Right lung (tissue), 5 donors: ENCODE data around the gene TMEM259. TPM values are rescaled to one million over a fixed set of nuclear protein-coding genes. Genes with fewer than 3 reads are reported as not detected.

ENCODE experiments used
- DNase-seq, 2 donors: peaks; one replicate each; pipeline ENCODE4 v3.0.0-alpha.2; 2013
- polyA plus RNA-seq, 5 donors: library from polyadenylated mRNA; unstranded; fragments of 120-200 nt; gene quantifications; one replicate each; pipeline versions ENCODE4 v1.2.1 to v1.2.3, GENCODE V29; 2013; ENCODE audit warnings: inconsistent platforms in 1 of 5, low replicate concordance in 1 of 5; ENCODE audit not compliant: insufficient read length in 5 of 5, insufficient read depth in 1 of 5

Gene TMEM259
- polyA plus RNA-seq, 5 donors, result 70.9 to 132 (median 98.4) TPM

DNA sequence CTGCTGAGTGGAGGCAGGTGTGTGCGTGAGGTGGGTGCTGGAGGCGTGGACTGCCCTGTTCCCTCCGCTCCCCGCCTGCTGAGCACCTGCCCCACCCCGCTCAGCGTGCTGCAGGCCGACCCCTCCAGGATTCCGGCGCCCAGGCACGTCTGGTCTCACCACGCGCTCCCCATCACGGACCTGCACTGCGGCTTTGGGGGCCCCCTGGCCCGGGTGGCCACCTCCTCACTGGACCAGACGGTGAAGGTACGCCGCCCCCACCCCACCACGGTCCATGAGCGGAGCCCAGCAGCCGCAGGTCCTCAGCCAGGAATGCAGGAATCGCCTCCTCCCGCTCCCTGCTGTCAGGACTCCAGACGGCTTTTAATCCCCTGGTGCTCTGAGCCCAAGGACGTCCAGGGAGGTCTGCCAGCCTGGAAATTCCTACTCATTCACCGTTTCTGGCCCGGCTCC is 30.8 kb downstream of the TMEM259 start:
- DNase-seq, result no peak

GRCh38 chr19:989381-990081 is 31.4 kb downstream of the TMEM259 start:
- no peak for DNase-seq

DNA sequence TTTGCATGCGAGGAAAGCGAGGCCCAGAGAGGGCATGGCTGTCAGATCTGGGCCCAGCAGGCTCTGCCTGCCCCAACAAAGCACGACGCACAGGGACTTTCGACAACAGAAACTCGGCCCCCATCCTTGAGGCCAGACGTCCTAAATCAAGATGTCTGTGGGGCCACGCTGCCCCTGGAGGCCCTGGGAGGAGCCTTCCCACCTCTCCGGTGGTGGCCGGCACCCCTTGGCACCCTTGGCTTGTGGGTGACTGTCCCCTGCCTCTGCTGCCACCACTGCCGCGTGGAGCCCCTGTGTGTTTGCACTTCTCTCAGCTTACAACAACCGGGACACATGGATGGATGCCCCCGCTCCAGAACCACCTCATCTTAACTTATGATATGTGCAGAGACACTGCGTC is 32.4 kb downstream of the TMEM259 start:
- no peak for DNase-seq

DNA sequence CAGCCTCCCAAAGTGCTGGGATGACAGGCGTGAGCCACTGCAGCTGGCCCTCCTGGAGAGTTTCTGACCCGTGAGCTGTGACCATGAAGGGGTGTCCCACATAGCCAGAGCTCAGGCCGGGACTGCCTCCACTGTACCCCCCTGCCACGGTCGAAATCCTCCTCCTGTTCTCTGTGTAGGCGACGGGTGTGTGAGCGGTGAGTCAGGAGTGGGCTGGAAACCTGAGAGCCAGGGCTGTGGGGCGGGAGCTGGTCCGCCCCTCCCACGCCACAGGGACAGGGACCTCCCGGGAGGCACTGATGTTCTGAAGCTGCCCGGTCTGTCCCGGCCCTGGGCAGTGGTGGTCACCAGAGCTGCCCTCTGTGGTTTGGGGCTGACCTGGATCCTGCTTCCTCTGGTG is 32.8 kb downstream of the TMEM259 start:
- no peak for DNase-seq

DNA sequence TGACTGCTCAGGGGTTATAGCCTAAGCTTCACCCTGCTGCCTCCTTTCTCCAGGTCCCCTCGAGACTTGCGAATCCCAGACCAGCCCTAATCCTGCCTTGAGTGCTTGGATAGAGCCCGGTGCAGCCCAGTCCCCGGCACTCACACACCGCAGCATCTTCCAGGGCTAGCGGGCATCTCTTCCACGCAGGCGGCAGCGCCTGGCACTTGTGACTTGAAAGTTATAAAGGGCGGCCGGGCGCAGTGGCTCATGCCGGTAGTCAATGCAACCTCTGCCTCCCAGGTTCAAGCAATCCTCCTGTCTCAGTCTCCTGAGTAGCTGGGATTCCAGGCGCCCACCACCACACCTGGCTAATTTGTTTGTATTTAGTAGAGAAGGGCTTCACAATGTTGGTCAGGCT is 34.8 kb downstream of the TMEM259 start:
- DNase-seq, result no peak

DNA sequence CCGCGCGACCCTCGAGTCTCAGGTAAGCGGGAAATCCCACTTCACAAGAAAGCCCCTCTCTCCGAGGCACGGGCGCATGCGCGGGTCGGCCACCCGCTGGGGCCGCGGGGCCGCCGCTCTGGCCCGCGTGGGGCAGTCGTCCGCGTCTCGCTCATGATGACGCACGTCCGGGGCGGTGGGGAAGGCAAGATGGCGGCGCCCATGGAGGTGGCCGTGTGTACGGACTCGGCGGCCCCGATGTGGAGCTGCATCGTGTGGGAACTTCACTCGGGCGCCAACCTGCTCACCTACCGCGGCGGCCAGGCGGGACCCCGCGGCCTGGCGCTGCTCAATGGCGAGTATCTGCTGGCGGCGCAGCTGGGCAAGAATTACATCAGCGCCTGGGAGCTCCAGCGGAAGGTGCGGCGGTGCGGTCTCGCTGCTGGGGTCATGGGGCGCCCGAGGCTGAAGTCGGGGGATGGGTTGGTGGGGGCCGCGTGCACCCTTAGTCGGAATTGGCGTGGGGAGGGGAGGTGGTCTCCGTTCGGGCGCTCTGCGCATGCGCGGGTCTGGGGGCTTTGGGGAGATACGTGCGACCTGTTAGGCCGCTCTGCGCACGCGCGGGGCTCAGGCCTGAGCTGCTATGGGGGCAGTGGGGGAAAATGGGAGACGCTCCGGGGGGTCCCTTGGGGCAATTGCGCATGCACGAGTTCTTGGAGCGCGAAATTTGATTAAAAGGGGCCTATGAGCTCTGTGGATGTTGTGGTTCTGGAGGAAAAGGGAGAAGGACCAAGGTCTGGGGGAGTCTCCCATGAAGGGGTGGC is 36.6 kb downstream of the TMEM259 start, which contains the start of gene WDR18:
TSS of gene WDR18 (plus strand) at position 181 of the 803 bp plus-strand sequence. CDS start at position 190, 9 bp downstream.
- peak; percentile 87 to 88 for DNase-seq

DNA sequence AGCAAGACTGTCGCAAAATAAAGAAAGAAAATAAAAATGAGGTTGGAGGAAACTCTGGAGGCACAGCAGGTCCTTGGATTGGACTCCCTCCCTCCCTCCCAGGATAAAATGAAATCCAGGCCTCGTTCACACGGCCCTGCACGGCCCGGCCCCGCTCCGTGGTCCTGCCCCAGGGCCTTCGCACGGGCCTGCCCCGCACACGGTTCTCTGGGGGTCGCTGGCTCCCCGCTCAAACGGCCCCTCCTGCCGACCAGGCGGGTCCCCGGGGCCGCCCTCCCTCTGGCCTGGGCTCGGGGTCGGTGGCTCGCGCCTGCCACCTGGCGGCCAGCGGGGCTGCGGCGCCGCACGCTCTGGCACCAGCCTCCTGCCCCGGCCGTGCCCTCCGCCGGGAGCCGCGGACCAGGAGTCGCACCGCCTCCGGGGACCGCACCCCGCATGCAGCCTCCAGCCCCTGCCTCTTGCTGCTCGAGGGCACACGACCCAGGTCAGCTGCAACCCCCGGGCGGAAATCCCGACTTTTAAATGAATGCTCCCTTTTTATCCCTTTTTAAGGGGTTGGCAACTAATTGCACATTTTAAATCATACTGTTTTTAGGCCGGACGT is 38.3 kb downstream of the TMEM259 start:
- DNase-seq, result peak; percentile 67 to 71

GRCh38 chr19:980133-980998 is 40.6 kb downstream of the TMEM259 start:
- DNase-seq, result no peak

DNA sequence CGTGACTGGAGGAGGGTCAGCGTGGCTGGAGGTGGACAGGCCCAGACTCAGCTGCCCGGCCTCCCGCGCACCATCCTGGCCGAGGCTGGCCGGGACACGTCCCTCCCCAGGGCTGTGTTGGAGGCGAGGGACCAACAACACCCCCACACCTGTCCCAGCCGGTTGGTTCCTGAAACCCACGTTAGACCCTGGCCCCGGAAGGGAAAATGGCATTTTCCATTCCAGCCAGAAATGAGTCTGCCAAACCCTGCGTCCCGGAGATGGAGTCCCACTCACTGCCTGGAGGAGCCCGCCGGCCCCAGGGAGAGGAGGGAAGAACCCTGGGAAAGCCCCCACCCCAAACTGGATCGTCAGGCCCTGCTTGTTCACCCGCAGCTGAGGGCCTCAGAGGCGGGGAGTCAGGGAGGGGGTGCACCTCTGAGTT is 41.6 kb downstream of the TMEM259 start:
- no peak for DNase-seq

DNA sequence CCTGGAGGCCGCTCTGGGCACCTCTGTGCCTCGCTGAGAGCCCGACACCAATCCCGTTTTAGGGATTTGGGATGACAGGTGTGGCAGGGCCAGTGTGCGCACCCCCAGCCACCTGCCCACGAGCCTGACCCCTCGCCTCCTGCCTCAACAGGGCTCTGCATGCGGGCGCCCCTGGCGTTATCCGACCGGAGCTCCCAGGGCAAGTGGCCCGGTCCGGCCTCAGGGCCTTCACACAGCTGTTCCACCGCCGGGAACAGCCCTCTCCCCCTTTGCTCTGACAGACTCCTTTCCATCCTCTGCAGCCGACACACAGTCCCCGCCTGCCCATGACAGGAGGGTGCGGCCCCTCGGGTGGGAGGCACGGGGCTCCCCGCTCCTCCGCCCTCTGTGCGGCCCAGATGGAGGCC is 43.9 kb downstream of the TMEM259 start:
- DNase-seq, result no peak

DNA sequence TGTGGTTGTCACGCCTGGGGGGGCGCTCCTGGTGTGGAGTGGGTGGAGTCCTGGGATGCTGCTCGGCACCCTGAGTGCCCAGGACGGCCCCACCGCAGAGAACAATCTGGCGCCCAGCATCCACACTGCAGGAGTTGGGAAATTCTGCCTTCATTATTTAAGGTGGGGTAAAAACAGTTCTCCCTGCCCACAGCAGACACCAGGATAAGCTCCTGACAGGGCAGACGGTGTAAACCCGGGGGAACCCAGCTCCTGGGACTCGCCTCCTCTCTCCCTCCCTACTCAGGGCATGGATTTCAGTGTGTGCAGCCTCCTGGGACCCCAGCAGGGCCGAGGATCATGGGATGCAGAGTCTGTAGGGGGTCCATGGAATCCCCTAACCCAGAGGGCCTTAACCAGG is 44.4 kb downstream of the TMEM259 start:
- no peak for DNase-seq

GRCh38 chr19:974564-975257 is 46.2 kb downstream of the TMEM259 start:
- DNase-seq, result no peak

DNA sequence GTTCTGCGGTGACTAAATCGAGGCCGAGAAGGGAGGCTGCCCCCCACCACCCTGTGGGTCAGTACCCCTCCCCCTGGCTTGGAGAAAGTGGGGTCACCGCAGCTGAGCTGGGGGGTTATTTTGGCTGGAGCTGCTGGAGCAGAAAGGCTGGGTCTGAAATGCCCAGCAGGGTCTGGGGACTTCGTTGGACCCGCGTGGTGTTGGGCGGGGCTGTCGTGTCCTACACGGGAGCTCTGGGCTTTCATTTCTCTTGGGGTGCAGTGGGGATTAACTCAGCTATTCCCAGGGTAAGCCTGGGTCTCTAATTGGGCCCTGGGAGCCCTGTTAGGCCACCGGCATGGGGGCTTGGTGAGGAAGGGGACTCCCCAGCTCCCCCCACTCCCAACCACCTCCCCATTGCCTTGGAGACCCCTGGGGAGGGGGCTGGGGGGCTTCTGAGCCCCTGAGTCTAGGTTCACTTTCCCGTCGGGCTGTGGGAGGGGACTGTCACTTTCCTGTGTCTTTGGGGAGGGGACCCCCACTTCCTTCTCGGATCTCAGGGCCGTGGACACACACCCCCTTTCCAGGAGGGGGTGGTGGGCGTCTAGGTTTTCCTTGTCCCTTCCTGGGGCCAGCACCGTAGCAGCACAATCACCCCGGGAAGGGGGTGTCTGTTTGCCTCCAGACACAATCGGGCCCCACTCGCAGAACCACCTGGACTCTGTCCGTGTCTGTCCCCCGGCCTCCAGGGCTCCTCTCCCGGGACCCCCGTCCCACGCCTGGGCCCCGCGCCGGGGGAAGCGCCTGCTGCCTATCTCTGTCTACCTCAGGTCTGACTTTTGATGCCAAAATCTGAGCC is 47.0 kb downstream of the TMEM259 start:
- DNase-seq, result no peak

GRCh38 chr19:972281-972680 is 48.6 kb downstream of the TMEM259 start:
- no peak for DNase-seq

- no peak for DNase-seq
Observed at GRCh38 chr19:971795-972194, 49.1 kb downstream of the TMEM259 start.

DNA sequence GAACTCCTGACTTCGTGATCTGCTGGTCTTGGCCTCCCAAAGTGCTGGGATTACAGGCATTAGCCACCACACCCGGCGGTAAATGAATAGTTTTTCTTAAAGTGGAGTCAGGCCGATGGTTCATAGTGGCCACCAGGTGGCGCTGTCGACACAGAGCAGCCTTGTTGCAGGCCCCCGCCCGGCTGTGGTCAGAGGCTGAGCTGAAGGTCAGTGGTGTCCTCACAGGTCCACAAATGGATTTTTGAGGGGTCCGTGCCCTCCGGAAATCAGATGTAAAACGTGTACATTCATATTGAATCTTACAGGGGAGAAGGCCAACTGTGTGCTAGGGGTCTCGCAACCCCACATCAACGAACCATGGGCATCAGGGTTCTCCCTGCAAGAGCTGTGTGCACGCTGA is 50.2 kb downstream of the TMEM259 start:
- no peak for DNase-seq

DNA sequence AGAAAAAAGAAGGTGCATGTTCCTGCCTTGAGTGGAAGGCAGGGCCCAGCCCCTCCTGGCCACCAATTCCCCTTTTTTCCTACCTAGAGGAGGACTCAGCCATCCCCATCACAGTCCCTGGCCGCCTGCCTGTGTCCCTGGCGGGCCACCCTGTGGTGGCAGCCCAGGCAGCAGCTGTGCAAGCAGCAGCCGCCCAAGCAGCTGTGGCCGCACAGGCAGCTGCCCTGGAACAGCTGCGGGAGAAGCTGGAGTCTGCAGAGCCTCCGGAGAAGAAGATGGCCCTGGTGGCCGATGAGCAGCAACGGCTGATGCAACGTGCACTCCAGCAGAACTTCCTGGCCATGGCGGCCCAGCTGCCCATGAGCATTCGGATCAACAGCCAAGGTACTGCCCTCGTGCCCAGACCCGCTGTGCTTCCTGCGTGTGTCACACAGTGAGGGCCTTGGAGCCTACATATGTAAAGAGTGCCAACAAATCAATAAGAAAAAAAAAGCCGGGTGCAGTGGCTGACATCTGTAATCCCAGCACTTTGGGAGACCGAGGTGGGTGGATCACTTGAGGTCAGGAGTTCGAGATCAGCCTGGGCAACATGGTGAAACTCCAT is 54.3 kb downstream of the TMEM259 start:
- no peak for DNase-seq

DNA sequence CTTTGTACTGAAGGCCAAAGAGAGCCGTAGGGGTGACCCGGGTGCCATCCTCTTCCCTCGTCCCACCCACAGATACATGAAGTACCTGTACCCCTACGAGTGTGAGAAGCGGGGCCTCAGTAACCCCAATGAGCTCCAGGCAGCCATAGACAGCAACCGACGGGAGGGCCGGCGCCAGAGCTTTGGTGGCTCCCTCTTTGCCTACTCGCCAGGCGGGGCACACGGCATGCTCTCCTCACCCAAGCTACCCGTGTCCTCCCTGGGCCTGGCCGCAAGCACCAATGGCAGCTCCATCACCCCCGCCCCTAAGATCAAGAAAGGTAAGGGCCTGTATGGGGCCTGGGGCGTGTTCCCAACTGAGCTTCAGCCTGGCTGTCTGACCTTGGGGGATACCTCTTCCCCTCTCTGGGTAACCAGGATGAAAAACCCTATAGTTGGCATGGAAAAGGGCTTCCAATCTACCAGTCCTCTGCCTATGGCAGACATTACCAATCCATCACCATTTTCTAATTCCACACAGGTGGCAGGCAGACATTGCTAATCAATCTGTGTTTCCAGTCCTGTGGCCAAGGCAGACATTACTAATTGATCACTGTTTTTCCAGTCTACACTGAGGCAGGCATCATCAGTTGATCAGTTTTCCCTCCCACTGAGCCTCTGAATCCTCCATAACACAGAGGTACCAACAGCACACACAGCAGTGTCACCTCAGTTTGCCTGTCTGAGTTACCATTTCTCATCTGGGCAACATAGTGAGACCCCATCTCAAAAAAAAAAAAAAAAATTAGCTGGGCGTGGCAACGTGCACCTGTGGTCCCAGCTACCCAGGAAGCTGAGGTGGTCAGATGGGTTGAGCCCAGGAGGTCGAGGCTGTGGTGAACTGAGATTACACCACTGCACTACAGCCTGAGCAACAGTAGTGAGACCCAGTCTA is 55.9 kb downstream of the TMEM259 start:
- DNase-seq, result no peak
